Activated effector memory CD4-positive, alpha-beta T cell treated with Interleukin-2 at 50 U/mL for 16 hours (primary cell): ENCODE data around the gene SORD.
"Not testable (repeated sequence)": the region's sequence is repeated elsewhere in the genome, so short reads cannot be mapped to it uniquely, and the experiment has no call there.

Experiments
- DNase-seq: peaks from one replicate; pipeline ENCODE4 v3.0.0-alpha.2; 2020

SORD gene

GRCh38 chr15:45069942-45070360 lies 47.0 kb downstream of the SORD start:
- not testable (repeated sequence) for DNase-seq

GRCh38 chr15:45073602-45074001 lies 50.6 kb downstream of the SORD start:
- DNase-seq: not testable (repeated sequence)

- not testable (repeated sequence) for DNase-seq
Measured at GRCh38 chr15:45075440-45076320, 52.7 kb downstream of the SORD start.

DNA sequence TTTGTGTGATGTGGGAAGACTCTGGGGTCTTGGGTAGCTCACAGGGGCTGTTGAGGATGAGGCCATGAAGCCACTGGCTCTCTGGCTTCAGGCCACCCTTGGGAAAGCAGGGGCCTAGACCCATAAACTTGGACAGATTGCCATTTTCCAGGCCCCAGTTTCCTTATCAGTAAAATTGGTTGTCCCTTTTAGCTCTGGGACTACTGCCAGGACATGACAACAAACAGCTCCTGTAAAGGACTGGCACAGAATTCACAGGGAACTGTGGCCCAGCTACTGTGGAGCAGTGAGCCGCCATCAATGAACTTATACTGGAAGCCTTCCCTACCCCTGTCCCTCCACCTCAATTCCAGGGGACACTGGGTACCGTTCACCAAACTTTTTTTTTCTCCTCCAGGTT lies 54.4 kb downstream of the SORD start:
- not testable (repeated sequence) for DNase-seq

DNA sequence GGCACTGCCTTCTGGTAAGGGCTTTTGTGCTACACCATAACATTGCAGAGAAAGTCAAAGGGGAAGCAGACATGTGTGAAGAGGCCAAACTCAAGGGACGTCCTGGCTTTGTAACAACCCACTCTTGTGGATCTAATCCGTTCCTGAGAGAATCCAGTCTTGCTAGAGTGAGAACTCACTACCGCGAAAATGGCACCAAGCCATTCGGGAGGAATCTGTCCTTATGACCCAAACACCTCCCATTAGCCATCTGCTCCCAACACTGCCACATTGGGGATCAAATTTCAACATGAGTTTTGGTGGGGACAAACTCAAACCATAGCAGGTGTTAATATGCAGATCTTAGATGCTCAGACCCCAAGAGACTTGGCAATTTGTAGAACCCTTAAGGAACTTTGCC lies 56.2 kb downstream of the SORD start:
- DNase-seq: not testable (repeated sequence)

- DNase-seq: not testable (repeated sequence)
Measured at GRCh38 chr15:45079628-45080246, 56.7 kb downstream of the SORD start.

- DNase-seq: not testable (repeated sequence)
Measured at GRCh38 chr15:45080593-45080992, 57.6 kb downstream of the SORD start.

DNA sequence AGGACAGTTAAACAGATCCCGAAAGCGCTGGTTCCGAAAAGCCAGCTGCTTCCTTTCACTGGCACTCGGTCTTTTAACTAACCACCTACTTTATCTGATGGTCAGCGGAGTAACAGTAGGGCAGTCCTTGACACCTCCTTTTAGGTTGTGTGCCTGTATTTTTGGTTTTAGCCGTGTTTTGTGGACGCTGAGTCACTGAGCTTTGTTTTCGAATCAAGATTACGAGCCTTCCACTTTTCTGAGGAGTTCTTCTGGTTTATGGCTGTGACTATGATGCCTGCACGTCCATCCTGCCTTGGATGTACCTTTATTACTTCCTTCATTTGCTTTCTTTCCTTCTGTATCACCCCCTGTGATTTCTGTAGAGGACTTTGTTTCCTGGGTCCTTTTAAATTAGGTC lies 59.4 kb downstream of the SORD start:
- not testable (repeated sequence) for DNase-seq

DNA sequence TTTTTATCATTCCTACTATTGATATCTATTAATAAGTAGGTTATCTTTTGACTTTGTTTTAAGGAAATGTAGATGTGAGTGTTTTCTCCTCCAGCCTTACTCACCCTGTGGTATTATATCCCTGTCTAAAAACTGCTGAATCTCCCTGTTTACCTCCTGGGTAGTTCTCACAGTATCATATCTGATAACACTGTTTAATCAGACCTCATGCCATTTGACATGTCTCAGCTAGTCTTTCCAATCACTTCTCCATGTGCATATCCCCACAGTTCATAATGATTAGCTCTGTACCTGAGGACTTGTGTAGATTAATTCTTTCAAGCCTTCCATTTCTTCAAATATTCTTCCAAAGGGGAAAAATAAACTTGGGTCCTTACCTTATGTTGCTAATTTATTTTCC lies 60.2 kb downstream of the SORD start:
- DNase-seq: no peak

GRCh38 chr15:45084163-45084562 lies 61.2 kb downstream of the SORD start:
- DNase-seq: no peak

GRCh38 chr15:45087513-45087912 lies 64.5 kb downstream of the SORD start:
- no peak for DNase-seq

DNA sequence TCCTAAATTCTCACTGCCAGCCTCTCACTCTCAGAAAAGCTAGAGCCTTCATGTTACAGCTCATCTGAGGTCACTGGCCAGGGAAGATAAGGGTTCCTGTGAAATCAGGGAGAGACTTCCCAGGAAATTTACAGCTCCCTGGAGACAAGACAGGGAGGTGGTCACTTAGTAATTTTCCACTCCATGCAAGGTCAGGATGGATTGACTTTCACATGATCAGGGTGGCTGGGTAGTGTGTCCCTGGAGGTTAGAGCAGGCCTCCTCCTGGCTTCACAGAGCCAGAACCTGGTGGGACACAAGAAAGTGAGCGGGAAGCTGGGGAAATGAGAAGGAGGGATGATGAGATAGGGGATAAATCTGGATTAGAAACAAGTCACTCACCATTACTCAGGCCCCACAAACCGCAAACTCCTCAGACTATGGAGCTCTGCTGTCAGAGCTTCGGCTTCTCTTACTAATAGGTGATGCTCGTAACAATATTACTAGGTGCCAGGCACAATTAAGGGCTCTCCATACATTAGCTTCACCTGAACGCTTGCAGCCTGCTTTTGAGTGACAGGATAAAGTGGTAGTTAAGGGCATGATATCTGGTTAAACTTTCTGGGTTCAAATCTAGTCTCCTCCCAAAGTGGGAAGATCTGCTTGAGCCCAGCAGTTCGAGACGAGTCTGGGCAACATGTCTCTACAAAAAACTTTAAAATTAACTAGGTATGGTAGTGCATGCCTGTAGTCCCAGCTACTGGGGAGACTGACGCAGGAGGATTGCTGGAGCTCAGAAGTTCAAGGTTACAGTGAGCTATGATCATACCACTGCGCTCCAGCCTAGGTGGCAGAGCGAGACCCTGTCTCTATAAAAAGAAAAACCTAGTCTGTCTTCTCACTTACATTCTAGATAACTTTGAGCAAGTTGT lies 66.1 kb downstream of the SORD start:
- no peak for DNase-seq

GRCh38 chr15:45089712-45090373 lies 66.8 kb downstream of the SORD start:
- no peak for DNase-seq

DNA sequence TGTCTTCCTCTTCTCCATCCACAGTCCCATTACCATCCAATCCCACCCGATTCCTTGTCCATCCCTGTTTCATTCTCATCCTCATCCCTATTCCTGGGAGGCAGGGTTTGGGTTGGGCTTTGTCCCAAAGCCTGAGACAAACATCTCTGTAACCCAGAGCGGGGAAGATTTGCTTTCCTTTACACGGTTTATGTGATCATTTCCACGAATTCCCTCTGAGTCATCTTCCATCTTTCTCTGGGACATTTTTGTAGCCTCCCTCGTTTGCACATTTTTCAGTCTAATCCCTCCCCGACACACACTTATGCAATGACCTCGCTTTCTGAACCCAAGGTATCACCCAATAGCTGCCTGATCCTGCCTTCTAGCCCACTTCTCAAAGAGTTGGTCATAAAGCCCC lies 68.2 kb downstream of the SORD start:
- no peak for DNase-seq

GRCh38 chr15:45091576-45091975 lies 68.6 kb downstream of the SORD start:
- DNase-seq: no peak

DNA sequence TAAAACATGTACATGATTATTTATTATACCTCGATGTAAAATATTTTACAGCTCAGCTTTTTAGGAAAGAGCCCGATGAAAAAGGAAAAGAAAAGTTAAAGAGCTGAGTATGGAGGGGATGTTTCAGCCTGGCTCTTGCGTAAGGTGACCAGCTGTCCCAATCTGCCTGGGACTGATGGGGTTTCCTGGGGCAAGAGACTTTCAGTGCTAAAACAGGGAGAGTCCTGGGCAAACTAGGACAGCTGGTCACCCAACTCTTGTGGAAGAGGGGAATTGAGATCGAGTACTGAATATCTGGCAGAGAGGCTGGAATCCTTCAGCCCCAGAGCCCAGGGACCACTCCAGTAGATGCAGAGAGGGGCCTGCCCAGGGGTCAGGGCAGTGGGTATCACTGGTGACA lies 70.0 kb downstream of the SORD start:
- no peak for DNase-seq

DNA sequence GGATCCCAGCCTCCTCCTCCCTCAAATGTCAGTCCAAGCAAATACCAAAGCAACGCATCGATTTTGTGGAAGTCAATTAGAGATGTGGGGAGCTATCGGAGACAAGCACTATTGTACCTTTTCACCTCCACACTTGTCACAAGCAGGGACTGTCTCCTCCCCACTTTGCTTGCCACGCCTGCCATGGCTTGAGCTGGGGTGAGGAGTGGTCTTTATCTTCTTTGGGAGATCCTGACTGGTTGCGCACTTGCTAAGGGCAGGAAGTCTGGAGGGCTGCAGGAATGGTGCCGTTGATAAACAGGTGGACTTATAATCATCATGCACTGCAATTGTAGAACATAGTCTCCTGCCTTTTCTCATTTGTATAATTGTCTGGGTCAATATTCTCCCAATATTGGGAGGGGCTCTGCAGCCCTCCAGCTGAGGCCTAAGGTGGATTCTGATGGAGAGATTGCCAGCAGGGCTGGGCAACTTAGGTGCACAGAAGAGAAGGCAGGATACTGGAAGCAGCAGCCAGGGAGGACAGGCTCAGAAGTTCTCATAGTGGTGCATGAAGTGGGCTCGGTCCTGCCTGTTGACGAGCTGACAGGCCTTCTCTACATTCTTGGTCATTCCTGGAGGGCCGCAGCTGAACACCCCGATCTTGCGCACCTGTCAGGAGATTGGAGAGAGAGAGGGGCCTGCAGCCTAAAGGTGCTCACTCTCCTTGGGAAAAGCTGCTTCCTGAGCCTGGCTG lies 70.8 kb downstream of the SORD start:
- DNase-seq: no peak

DNA sequence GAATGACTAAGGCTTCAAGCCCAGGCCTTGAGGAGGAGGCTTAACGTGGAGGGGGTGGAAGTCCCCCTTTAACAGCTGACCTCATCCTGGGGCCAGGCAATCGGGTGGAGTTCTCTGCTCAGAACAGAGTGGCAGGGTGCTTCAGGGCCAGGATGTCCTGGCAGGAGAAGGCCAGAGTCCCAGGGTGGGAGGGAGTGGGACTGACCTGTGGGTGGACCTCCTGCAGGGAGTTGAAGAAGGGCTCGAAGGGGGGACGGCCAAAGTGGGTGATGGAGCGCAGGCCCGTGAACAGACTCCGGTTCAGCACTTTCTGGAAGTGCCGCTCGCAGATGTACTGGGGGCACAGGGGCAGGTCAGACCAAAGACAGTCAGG lies 71.3 kb downstream of the SORD start:
- DNase-seq: no peak

GRCh38 chr15:45095661-45096060 lies 72.7 kb downstream of the SORD start:
- no peak for DNase-seq

DNA sequence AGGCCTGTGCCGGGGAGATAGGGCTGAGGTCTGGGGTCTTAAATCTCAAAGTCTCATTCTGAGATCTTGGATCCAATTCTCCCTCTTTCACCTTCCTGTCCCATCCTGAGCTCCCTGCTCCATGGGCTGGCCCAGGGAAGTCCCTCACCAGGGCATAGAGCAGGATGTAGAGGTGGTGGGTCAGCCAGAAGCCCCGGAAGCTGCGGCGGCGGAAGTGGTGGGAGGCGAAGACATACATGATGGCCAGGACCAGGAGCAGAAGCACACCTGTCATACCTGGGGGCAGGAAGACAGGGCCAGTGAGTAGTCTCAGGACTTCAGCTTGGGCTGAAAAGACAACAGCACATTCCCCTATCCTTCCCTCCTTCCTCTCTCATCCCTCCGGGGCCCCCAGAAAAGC lies 74.5 kb downstream of the SORD start:
- DNase-seq: no peak

DNA sequence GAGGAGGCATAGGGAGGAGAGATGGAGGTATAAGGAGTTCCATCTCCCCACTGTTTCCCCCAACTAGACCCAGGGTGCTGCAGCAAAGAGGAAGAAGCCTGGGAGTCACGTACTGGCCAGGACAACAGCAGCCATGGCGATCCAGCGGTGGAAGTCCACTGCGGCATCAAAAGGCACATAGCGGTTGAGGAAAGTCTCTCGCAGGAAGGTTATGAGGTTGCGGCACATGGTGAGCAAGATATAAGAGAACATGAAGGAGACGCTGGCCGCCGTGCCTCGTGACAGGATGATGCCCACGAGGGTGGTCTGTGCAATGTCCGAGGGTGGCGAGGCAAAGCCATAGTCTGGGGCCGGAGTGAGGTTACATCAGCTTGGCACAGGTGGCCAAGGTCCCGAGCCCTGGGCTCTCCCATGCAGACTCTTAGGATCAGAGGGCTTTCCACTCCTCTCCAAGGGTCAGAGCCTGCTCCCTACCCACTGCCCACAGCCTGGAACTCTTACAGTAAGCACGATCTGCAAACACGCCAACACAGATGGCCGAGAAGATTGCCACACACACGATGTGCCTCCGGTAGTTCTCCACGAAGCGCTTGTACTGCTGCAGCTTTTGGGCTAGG lies 76.7 kb downstream of the SORD start:
- DNase-seq: no peak
